GM18520 (cell line): ENCODE results near the gene DEFB131A.
"Not testable (repeated sequence)": the region's sequence is repeated elsewhere in the genome, so short reads cannot be mapped to it uniquely, and the experiment has no call there.

Experiments used
- ATAC-seq: cut with Tn5 transposase; IDR thresholded peaks from one replicate; pipeline ENCODE4 v1.9.1; 2021; ENCODE audit not compliant: unreplicated experiment

DEFB131A gene

DNA sequence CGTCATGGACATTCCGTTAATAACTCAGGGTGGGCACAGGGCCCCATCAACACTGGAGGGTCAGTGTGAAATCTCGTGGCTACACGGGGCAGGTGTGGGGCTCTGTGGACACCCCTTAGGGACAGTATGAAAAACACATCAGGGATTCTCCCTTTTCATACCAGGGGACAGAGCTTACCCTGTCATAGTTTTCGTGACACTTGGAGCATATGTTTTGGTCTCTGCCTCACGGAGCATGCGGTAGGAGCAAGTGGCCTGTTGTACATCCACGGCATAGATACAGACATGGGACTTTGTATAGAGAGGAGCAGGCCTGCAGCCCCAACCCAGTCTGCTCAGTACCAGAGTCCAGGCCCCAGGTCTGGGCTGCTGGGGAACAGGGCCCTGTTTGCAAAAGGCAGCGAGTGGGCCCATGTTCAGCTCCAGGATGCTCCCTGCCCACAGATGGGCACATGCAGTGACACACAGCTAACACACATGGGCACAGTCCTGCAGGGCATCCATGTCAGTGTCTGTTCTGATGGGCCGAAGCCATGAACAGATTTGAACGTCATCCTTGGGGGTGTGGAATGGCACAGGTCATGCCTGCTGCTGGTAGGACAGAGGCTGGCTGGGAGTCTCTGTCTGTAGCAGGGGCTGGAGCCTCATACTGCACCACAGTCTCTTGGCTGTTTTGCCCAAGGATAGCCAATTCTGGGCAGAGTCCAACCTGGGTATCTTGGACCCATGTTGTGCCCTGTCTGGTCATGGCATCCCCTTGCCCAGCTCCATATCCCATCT, 50.2 kb downstream of the DEFB131A start:
- not testable (repeated sequence) for ATAC-seq

- not testable (repeated sequence) for ATAC-seq
Measured at GRCh38 chr4:9495443-9495842, 51.2 kb downstream of the DEFB131A start.

DNA sequence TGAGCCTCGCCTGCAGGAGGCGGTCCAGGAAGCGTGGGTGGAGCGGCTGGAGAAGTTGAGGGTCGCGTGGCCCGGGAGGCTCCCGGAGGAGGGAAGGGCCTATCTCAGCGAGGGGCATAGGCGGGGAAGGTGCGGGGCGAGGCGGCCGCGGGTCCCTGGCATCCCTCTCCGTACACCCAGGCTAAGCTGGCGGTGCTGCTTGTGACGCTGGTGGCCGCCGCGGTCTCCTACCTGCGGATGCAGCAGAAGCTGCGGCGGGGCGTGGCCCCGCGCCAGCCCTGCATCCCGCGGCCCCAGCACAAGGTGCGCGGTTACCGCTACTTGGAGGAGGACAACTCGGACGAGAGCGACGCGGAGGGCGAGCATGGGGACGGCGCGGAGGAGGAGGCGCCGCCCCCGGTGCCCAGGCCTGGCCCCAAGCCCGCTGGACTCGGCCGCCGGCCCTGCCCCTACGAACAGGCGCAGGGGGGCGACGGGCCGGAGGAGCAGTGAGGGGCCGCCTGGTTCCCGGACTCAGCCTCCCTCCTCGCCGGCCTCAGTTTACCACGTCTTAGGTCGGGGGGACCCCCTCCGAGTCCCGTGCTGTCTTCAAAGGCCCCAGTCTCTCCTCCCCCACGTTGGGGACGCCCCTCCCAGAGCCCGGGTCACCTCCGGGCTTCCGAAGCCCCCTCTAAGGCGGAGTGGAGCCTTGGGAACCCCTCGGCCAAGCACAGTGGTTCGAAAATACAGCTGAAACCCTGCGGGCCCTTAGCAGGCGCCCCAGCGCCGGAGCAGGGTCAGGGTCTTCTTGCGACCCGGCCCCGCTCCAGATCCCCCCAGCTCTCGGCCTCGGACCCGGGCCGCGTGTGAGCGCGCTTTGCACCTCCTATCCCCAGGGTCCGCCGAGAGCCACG, 53.6 kb downstream of the DEFB131A start:
- ATAC-seq: not testable (repeated sequence)

- ATAC-seq: not testable (repeated sequence)
Measured at GRCh38 chr4:9498468-9499040, 54.3 kb downstream of the DEFB131A start.

DNA sequence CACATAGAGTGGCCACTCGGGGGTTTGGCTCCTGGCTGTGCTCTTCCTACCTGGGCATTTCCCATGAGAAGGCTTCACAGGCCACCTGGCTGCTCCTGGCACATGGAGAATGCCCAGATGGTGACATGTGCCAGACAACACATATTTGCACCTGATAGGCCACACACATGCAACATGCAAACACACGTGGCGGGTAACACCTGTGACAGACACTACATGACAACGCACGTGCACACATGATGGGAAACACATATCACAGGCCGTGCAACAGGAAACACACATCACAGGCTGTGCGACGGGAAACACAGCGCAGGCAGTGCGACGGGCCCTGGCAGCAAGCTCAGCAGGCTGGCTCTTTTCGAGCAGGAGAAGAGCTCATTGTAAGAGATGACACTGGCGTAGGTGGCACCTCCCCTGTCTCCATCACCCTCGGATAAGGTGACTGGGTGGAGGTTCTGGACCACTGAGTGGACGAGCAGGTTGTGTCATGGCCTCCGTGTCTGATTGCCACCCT, 55.8 kb downstream of the DEFB131A start:
- ATAC-seq: not testable (repeated sequence)
